GM18907 (cell line): Measurements from ENCODE around the gene TRABD2A.

Source experiments
- ATAC-seq: cut with Tn5 transposase; IDR thresholded peaks from one replicate; pipeline ENCODE4 v1.9.1; 2021; ENCODE audit warnings: mild to moderate bottlenecking, moderate library complexity; ENCODE audit not compliant: unreplicated experiment

The TRABD2A gene

GRCh38 chr2:84855731-84856130 is 25.2 kb downstream of the TRABD2A start:
- ATAC-seq: no peak

- no peak for ATAC-seq
Measured at GRCh38 chr2:84854850-84855249, 26.0 kb downstream of the TRABD2A start.

GRCh38 chr2:84851876-84852275 is 29.0 kb downstream of the TRABD2A start:
- ATAC-seq: no peak

- ATAC-seq: no peak
Measured at GRCh38 chr2:84850471-84850870, 30.4 kb downstream of the TRABD2A start.

- no peak for ATAC-seq
Measured at GRCh38 chr2:84849271-84849952, 31.5 kb downstream of the TRABD2A start.

GRCh38 chr2:84847326-84848050 is 33.4 kb downstream of the TRABD2A start:
- no peak for ATAC-seq

GRCh38 chr2:84846741-84847142 is 34.1 kb downstream of the TRABD2A start:
- no peak for ATAC-seq

GRCh38 chr2:84846041-84846663 is 34.7 kb downstream of the TRABD2A start:
- ATAC-seq: no peak

- ATAC-seq: no peak
Measured at GRCh38 chr2:84844141-84844540, 36.7 kb downstream of the TRABD2A start.

- no peak for ATAC-seq
Measured at GRCh38 chr2:84841577-84841976, 39.3 kb downstream of the TRABD2A start.

GRCh38 chr2:84840306-84840705 is 40.6 kb downstream of the TRABD2A start:
- no peak for ATAC-seq

GRCh38 chr2:84839851-84840250 is 41.0 kb downstream of the TRABD2A start:
- ATAC-seq: no peak

GRCh38 chr2:84838434-84839145 is 42.3 kb downstream of the TRABD2A start:
- ATAC-seq: no peak

- ATAC-seq: no peak
Measured at GRCh38 chr2:84836215-84836614, 44.7 kb downstream of the TRABD2A start.

- no peak for ATAC-seq
Measured at GRCh38 chr2:84833481-84834150, 47.3 kb downstream of the TRABD2A start.

GRCh38 chr2:84832772-84833461 is 48.0 kb downstream of the TRABD2A start:
- peak; percentile 94 for ATAC-seq

- ATAC-seq: no peak
Measured at GRCh38 chr2:84830758-84831500, 50.0 kb downstream of the TRABD2A start.

- no peak for ATAC-seq
Measured at GRCh38 chr2:84830095-84830494, 50.8 kb downstream of the TRABD2A start.

- no peak for ATAC-seq
Measured at GRCh38 chr2:84829693-84830092, 51.2 kb downstream of the TRABD2A start.
